ENCODE data around the gene LYZL4. TPM values are rescaled to one million over a fixed set of nuclear protein-coding genes. Genes with fewer than 3 reads are reported as not detected.

The LYZL4 gene
- total RNA-seq, 6 experiments from 2014 or later, result not detected

- WGBS (ENCODE audit: insufficient coverage, low coverage, low lambda C conversion rate, missing lambda C conversion rate), result 38% methylated on average over 5 of the region's 8 CpGs
- ATAC-seq, result no peak
- H3K27me3 ChIP-seq, result no peaks in the 10 kb centered on the region
- H3K9me3 ChIP-seq, result no peaks in the 10 kb centered on the region
- TF ChIP-seq CTCF (IDR thresholded peaks at IDR 0.05) (no peak), POLR2A (IDR thresholded peaks at IDR 0.05) (no peak)
- H3K27ac ChIP-seq, result no peak overlapping the region
- no peak for DNase-seq
- intact Hi-C loops (cut with DNase I), result no loop called here
- no peaks in the 10 kb centered on the region for H3K36me3 ChIP-seq
- H3K4me3 ChIP-seq, result no peak overlapping the region
- H3K4me1 ChIP-seq, result no peaks in the 10 kb centered on the region
Measured at GRCh38 chr3:42397644-42398043, 12.8 kb downstream of the LYZL4 start.

- TF ChIP-seq CTCF (IDR thresholded peaks at IDR 0.05) (no peak), POLR2A (IDR thresholded peaks at IDR 0.05) (no peak)
- Histone ChIP-seq H3K9me3 (no peaks in the 10 kb centered on the region), H3K27ac (no peak overlapping the region), H3K4me3 (no peak overlapping the region), H3K4me1 (no peaks in the 10 kb centered on the region), H3K36me3 (no peaks in the 10 kb centered on the region), H3K27me3 (no peaks in the 10 kb centered on the region)
- ATAC-seq, result peak in 2 of 4 donors; percentile 52 to 70
- DNase-seq, result no peak
- 53% methylated on average over 7 of the region's 12 CpGs for WGBS (ENCODE audit: insufficient coverage, low coverage, low lambda C conversion rate, missing lambda C conversion rate)
- intact Hi-C loops (cut with DNase I), result no loop called here
Measured at GRCh38 chr3:42394579-42395288, 15.7 kb downstream of the LYZL4 start.

GRCh38 chr3:42387802-42388651, 22.4 kb downstream of the LYZL4 start:
- no peaks in the 10 kb centered on the region for H3K9me3 ChIP-seq
- H3K4me3 ChIP-seq, result no peak overlapping the region
- TF ChIP-seq POLR2A (IDR thresholded peaks at IDR 0.05) (no peak), CTCF (IDR thresholded peaks at IDR 0.05) (no peak)
- intact Hi-C loops (cut with DNase I), result no loop called here
- H3K27ac ChIP-seq, result no peak overlapping the region
- H3K4me1 ChIP-seq, result no peaks in the 10 kb centered on the region
- DNase-seq (no peak), ATAC-seq (no peak)
- 49% methylated on average over 10 of the region's 10 CpGs for WGBS (ENCODE audit: insufficient coverage, low coverage, low lambda C conversion rate, missing lambda C conversion rate)
- H3K36me3 ChIP-seq, result no peaks in the 10 kb centered on the region
- no peaks in the 10 kb centered on the region for H3K27me3 ChIP-seq

- intact Hi-C loops (cut with DNase I), result no loop called here
- Histone ChIP-seq H3K4me3 (no peak overlapping the region), H3K27me3 (no peaks in the 10 kb centered on the region), H3K9me3 (no peaks in the 10 kb centered on the region), H3K4me1 (no peaks in the 10 kb centered on the region), H3K27ac (no peak overlapping the region), H3K36me3 (no peaks in the 10 kb centered on the region)
- ATAC-seq (no peak), DNase-seq (no peak)
- WGBS (ENCODE audit: insufficient coverage, low coverage, low lambda C conversion rate, missing lambda C conversion rate), result 92% methylated on average over 6 of the region's 6 CpGs
- TF ChIP-seq POLR2A (IDR thresholded peaks at IDR 0.05) (no peak), CTCF (IDR thresholded peaks at IDR 0.05) (no peak)
Measured at GRCh38 chr3:42381551-42382082, 28.8 kb downstream of the LYZL4 start.

All from right lobe of liver (tissue), 6 donors.